A549 treated with ZK216348 at 1 μM for 4 hours (cell line): ENCODE measurements around the gene CDH15. TPM values are rescaled to one million over a fixed set of nuclear protein-coding genes. Genes with fewer than 3 reads are reported as not detected.

Experiments
- total RNA-seq: library from RNA; stranded (reverse); fragments of 200-300 nt; extraction: Qiagen RNA extraction; gene quantifications from 5 replicates; pipeline ENCODE4 v1.2.3, GENCODE V29; 2022; ENCODE audit warnings: low read depth

The CDH15 gene, protein sequence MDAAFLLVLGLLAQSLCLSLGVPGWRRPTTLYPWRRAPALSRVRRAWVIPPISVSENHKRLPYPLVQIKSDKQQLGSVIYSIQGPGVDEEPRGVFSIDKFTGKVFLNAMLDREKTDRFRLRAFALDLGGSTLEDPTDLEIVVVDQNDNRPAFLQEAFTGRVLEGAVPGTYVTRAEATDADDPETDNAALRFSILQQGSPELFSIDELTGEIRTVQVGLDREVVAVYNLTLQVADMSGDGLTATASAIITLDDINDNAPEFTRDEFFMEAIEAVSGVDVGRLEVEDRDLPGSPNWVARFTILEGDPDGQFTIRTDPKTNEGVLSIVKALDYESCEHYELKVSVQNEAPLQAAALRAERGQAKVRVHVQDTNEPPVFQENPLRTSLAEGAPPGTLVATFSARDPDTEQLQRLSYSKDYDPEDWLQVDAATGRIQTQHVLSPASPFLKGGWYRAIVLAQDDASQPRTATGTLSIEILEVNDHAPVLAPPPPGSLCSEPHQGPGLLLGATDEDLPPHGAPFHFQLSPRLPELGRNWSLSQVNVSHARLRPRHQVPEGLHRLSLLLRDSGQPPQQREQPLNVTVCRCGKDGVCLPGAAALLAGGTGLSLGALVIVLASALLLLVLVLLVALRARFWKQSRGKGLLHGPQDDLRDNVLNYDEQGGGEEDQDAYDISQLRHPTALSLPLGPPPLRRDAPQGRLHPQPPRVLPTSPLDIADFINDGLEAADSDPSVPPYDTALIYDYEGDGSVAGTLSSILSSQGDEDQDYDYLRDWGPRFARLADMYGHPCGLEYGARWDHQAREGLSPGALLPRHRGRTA
- 0.09 to 0.16 TPM (median 0.15 TPM) in 3 of 5 replicates, not detected in the others for total RNA-seq

GRCh38 chr16:89171216-89172170 lies at the start of gene CDH15:
CDH15 (plus strand) TSS chr16:89171748; CDS start chr16:89171832, 84 bp downstream.

DNA sequence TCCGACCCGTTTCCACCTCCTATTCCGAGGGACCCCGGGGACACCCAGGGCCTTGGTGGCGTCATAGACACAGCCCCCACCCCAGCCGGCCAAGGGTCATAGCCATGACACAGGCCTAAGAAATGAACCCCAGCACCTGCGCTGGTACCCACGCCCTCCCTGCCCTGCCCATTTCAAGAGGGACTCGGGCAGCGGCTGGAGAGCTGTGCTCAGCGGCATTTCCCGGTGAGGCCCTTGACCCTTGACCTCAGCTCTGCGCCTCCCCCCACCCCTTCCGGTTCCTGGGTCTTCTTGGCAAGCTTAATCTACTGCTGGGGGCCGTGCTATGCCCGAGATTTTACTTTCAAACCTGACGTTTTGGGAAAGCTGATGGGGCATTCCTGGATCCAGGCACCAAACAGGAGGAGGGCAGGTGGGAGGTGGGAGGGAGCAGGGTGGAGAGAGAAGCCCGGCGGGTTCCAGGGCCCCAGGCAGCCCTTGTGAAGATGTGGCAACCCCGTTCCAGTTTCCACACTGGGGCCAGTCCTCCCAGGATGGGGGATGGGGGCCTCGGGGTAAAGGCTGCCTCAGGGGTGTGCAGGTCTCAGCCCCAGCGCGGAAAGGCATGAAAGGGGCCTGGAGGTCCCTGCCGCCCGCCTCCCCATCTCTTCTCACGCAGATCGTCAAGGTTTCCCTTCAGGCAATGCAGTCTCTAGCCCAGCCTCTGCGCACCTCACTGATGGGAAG lies 28.7 kb downstream of the CDH15 start, which contains the start of gene SLC22A31:
TSS of gene SLC22A31 (minus strand) at position 414 of the 726 bp plus-strand sequence. CDS start at position 378, 36 bp downstream.

DNA sequence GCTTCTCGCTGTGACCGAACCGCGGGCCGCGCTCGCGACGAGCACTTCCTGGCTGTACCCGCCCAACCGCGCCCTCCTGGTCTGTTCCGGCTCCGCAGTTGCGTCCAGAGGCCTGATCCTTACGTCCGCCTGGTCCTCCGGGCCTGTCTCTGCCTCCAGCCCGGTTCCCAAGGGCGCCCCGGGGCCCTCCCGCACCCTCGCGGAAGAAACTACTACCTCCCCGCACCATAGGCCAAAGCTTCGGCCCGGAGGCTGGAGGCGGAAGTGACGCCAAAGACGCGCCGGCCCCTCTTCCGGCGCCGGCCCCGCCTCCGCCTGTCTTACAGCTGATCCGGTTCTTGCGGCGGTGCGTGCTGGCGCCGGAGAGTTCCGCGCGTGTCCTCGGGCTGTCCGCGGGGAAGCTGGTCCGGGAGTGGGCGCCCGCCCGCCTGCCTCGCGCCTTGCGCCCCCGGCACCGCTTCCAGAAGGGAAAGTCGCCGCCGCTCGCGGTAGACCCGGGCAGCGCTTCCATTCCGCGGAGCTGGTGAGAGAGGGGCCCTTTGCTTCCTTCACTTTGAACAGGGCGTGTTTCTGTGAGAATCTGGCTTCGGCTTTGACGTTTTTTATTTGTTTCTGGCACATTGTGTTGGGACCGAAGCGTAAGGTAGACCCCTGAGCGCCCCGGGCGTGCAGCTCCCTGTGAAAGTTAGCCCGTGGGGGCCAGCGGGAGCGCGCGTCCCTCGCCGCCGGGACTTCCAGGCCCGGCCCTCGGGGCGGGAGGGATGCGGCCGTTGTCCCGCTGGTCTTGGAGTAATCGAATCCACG lies 46.0 kb downstream of the CDH15 start, which contains the start of gene ZNF778:
TSS of gene ZNF778 (plus strand) at position 316 of the 804 bp plus-strand sequence. CDS start 3,425 bp downstream, outside the sequence.

Other genes starting within 250 kb of the CDH15 start
- 0.18 to 0.75 TPM (median 0.47 TPM) in 5 replicates for gene CBFA2T3, start 194.5 kb upstream of the CDH15 start, total RNA-seq
- gene ACSF3, start 77.9 kb upstream of the CDH15 start, total RNA-seq: 15.6 to 21.0 TPM (median 18.9 TPM) in 5 replicates
- 0.72 to 2.0 TPM (median 1.2 TPM) in 5 replicates for gene SLC22A31, start 28.8 kb downstream of the CDH15 start, total RNA-seq
- gene ZNF778, start 46.0 kb downstream of the CDH15 start, total RNA-seq: 6.6 to 9.0 TPM (median 8.8 TPM) in 5 replicates